Left renal pelvis (tissue), 4 donors: ENCODE results near the gene TBC1D9B. TPM values are rescaled to one million over a fixed set of nuclear protein-coding genes. Genes with fewer than 3 reads are reported as not detected.
"Not testable (repeated sequence)": the region's sequence is repeated elsewhere in the genome, so short reads cannot be mapped to it uniquely, and the experiment has no call there.

Experiments
- DNase-seq, 4 donors: peaks; one replicate each; pipeline ENCODE4 v3.0.0-alpha.2; 2013; ENCODE audit warnings: low read depth in 4 of 4, low spot score in 3 of 4
- polyA plus RNA-seq, 4 donors: library from polyadenylated mRNA; unstranded; fragments of 120-200 nt; gene quantifications; one replicate each; pipeline ENCODE4 v1.2.1, GENCODE V29; 2013; ENCODE audit not compliant: insufficient read length in 4 of 4

The TBC1D9B gene
- polyA plus RNA-seq, 4 donors: 95.5 to 137 (median 102) TPM

GRCh38 chr5:179871533-179871932 is 36.2 kb downstream of the TBC1D9B start:
- not testable (repeated sequence) for DNase-seq

- no peak for DNase-seq
Observed at GRCh38 chr5:179870952-179871351, 36.7 kb downstream of the TBC1D9B start.

- peak in 2 of 4 donors; percentile 11 to 12 for DNase-seq
Observed at GRCh38 chr5:179870403-179870903, 37.2 kb downstream of the TBC1D9B start.

GRCh38 chr5:179869641-179870402 is 37.9 kb downstream of the TBC1D9B start:
- DNase-seq: no peak

GRCh38 chr5:179869101-179869500 is 38.6 kb downstream of the TBC1D9B start:
- DNase-seq: no peak

- DNase-seq: no peak
Observed at GRCh38 chr5:179868541-179868940, 39.2 kb downstream of the TBC1D9B start.

- no peak for DNase-seq
Observed at GRCh38 chr5:179867476-179867875, 40.2 kb downstream of the TBC1D9B start.

- no peak for DNase-seq
Observed at GRCh38 chr5:179867079-179867465, 40.6 kb downstream of the TBC1D9B start.

- no peak for DNase-seq
Observed at GRCh38 chr5:179866241-179867078, 41.2 kb downstream of the TBC1D9B start.

GRCh38 chr5:179865491-179866240 is 42.0 kb downstream of the TBC1D9B start:
- DNase-seq: no peak

GRCh38 chr5:179864686-179865085 is 43.0 kb downstream of the TBC1D9B start:
- DNase-seq: no peak

- DNase-seq: no peak
Observed at GRCh38 chr5:179863449-179864085, 44.1 kb downstream of the TBC1D9B start.

- DNase-seq: no peak
Observed at GRCh38 chr5:179862891-179863290, 44.8 kb downstream of the TBC1D9B start.

GRCh38 chr5:179862296-179862695 is 45.4 kb downstream of the TBC1D9B start:
- no peak for DNase-seq

GRCh38 chr5:179860301-179860700 is 47.4 kb downstream of the TBC1D9B start:
- DNase-seq: no peak

GRCh38 chr5:179858586-179859427 is 48.9 kb downstream of the TBC1D9B start, which contains the start of gene MRNIP:
TSS of gene MRNIP (minus strand) at chr5:179858817. CDS start at chr5:179858796, 21 bp downstream.
- DNase-seq: peak; percentile 83 to 90 (median 87)

GRCh38 chr5:179858241-179858585 is 49.5 kb downstream of the TBC1D9B start:
- DNase-seq: peak in 3 of 4 donors; percentile 11 to 46 (median 24)

GRCh38 chr5:179854356-179854755 is 53.3 kb downstream of the TBC1D9B start:
- no peak for DNase-seq

GRCh38 chr5:179852993-179853547 is 54.6 kb downstream of the TBC1D9B start:
- no peak for DNase-seq
